Measurements from ENCODE around the gene PRDM15. TPM values are rescaled to one million over a fixed set of nuclear protein-coding genes. Genes with fewer than 3 reads are reported as not detected.

Gene PRDM15
- total and polyA plus RNA-seq, 2 experiments from 2014 or later, result 3.0 to 10.6 TPM

- peaks cover 11% of the 10 kb centered on the region for H3K4me1 Mint-ChIP-seq
Observed at GRCh38 chr21:41830764-41831452, 48.2 kb downstream of the PRDM15 start.

More at GRCh38 chr21:41830764-41831452, 48.2 kb downstream of the PRDM15 start:
- H3K27me3 ChIP-seq (ENCODE audit: insufficient read depth), result no peaks in the 10 kb centered on the region
- H3K9me2 ChIP-seq (ENCODE audit: insufficient read depth), result 0 out of 2 replicates have a peak, but pooled peaks cover 5% of the 10 kb centered on the region
- no peak overlapping the region for H2AFZ ChIP-seq
- Mint-ChIP-seq H3K36me3 (ENCODE audit: low read depth) (peaks cover 5% of the 10 kb centered on the region), H3K27ac (no peak overlapping the region), H3K27me3 (ENCODE audit: insufficient read depth, low read depth, poor library complexity) (peaks cover 5% of the 10 kb centered on the region), H3K9me3 (no peaks in the 10 kb centered on the region), H3K4me3 (no peak overlapping the region)
- H3K4me3 ChIP-seq, result no peak overlapping the region
- H3K4me1 ChIP-seq (ENCODE audit: insufficient read depth), result peaks cover under 1% of the 10 kb centered on the region; the same call in 1 of the 2 replicates
- H3K27ac ChIP-seq (ENCODE audit: low read depth), result no peak overlapping the region
- no peaks in the 10 kb centered on the region for H3K79me2 ChIP-seq (replicated peaks; ENCODE audit: insufficient read depth)
- H3K36me3 ChIP-seq (ENCODE audit: insufficient read depth), result no peaks in the 10 kb centered on the region
- H4K20me1 ChIP-seq (replicated peaks; ENCODE audit: insufficient read depth), result no peaks in the 10 kb centered on the region; the same call in none of the 2 replicates
- TF ChIP-seq CREB1 (CRISPR knock-in tag; IDR thresholded peaks at IDR 0.05; ENCODE audit: low read depth), result no peak
- no peak for TF ChIP-seq POLR2AphosphoS5 (IDR thresholded peaks at IDR 0.05; ENCODE audit: low read depth)
- no peak for TF ChIP-seq REST (IDR thresholded peaks at IDR 0.05; ENCODE audit: unreplicated experiment)
- no peak for TF ChIP-seq ZNF331 (CRISPR knock-in tag; IDR thresholded peaks at IDR 0.05; ENCODE audit: low read depth)
- no peak for TF ChIP-seq ZNF114 (CRISPR knock-in tag; IDR thresholded peaks at IDR 0.05)
- TF ChIP-seq STAT1 (IDR thresholded peaks at IDR 0.05; ENCODE audit: unreplicated experiment), result no peak
- TF ChIP-seq NANOG (IDR thresholded peaks at IDR 0.05; ENCODE audit: borderline replicate concordance), result no peak
- TF ChIP-seq CTCF (conservative IDR thresholded peaks at IDR 0.05; ENCODE audit: low read depth in 2 of 2), result no peak
- TF ChIP-seq ZNF462 (CRISPR knock-in tag; IDR thresholded peaks at IDR 0.05), result no peak
- no peak for TF ChIP-seq EZH2 (IDR thresholded peaks at IDR 0.05; ENCODE audit: low read depth, unreplicated experiment)
- TF ChIP-seq JUNB (IDR thresholded peaks at IDR 0.05; ENCODE audit: unreplicated experiment), result no peak
- no peak for TF ChIP-seq EZH2phosphoT487 (IDR thresholded peaks at IDR 0.05; ENCODE audit: unreplicated experiment)
- no peak overlapping the region for H3K4me2 ChIP-seq
- DNase-seq (ENCODE audit: low spot score) (no peak), ATAC-seq (no peak)
- H3F3A ChIP-seq (replicated peaks; ENCODE audit: low read depth), result no peaks in the 10 kb centered on the region

Measured in GM23338 (cell line).